Astrocyte of the cerebellum (primary cell): ENCODE data around the gene KRT1.

Source experiments
- DNase-seq: peaks from one replicate; pipeline ENCODE4 v3.0.0-alpha.2; 2011; ENCODE audit warnings: low read depth
- H3K4me3 ChIP-seq: 2 replicates; pipeline ENCODE4 v1.5.1; 2011; ENCODE audit warnings: mild to moderate bottlenecking, low read depth, low read length, moderate library complexity
- CTCF ChIP-seq: IDR thresholded peaks from 2 replicates; pipeline ENCODE4 v1.5.1; 2012; ENCODE audit warnings: low read length, low read depth, moderate library complexity, mild to moderate bottlenecking; ENCODE audit errors: missing control alignments
- in situ Hi-C: cut with HindIII; loops from 2 replicates; pipeline ENCODE4 v1.10.0; 2017; ENCODE audit warnings: low sequenced_read_pairs

The KRT1 gene

GRCh38 chr12:52679875-52680274, 332 bp downstream of the KRT1 start:
- no peak overlapping the region for H3K4me3 ChIP-seq
- in situ Hi-C loops, result no loop called here
- no peak for TF ChIP-seq CTCF
- no peak for DNase-seq

- in situ Hi-C loops, result no loop called here
These were observed 2.5 kb downstream of the KRT1 start for GRCh38 chr12:52677671-52678070.

GRCh38 chr12:52677126-52677525, 3.1 kb downstream of the KRT1 start:
- no peak for DNase-seq
- in situ Hi-C loops, result no loop called here
- no peak overlapping the region for H3K4me3 ChIP-seq
- no peak for TF ChIP-seq CTCF

More at GRCh38 chr12:52677671-52678070, 2.5 kb downstream of the KRT1 start:
- TF ChIP-seq CTCF, result no peak
- no peak overlapping the region for H3K4me3 ChIP-seq
- no peak for DNase-seq

GRCh38 chr12:52676163-52676562, 4.0 kb downstream of the KRT1 start:
- in situ Hi-C loops, result no loop called here
- DNase-seq, result no peak
- no peak overlapping the region for H3K4me3 ChIP-seq
- no peak for TF ChIP-seq CTCF

GRCh38 chr12:52675301-52675701, 4.9 kb downstream of the KRT1 start:
- no peak for DNase-seq
- TF ChIP-seq CTCF, result no peak
- H3K4me3 ChIP-seq, result no peak overlapping the region
- in situ Hi-C loops, result no loop called here

GRCh38 chr12:52674433-52674775, 5.8 kb downstream of the KRT1 start:
- no peak for DNase-seq
- no peak overlapping the region for H3K4me3 ChIP-seq
- in situ Hi-C loops, result no loop called here
- no peak for TF ChIP-seq CTCF
